T-cell (primary cell): ENCODE data around the gene DGKD. TPM values are rescaled to one million over a fixed set of nuclear protein-coding genes. Genes with fewer than 3 reads are reported as not detected.

Source experiments
- ATAC-seq, 4 experiments: fragments of 200-7000 bp in 3 of 4; fragments of 150-1000 bp in 1 of 4; cut with Tn5 transposase; replicated peaks in 1 of 4; 1 replicate in 3 of 4; 2 replicates in 1 of 4; pipeline ENCODE4 v1.10.0; 2021; ENCODE audit warnings: moderate library complexity in 3 of 4, mild to moderate bottlenecking in 2 of 4, moderate number of reproducible peaks in 1 of 4
- CTCF ChIA-PET, 2 donors: fragments of 300-600 bp; sonication (Branson Sonifier 250); formaldehyde crosslinking; loops; one replicate each; lab custom pipeline; 2022; ENCODE audit warnings: antibody characterized with exemption in 2 of 2; lab: Charles Lee
- POLR2A ChIA-PET, 2 donors: fragments of 300-600 bp; sonication (Branson Sonifier 250); formaldehyde crosslinking; loops; one replicate each; lab custom pipeline; 2022; ENCODE audit warnings: antibody characterized with exemption in 2 of 2; lab: Charles Lee
- DNase-seq, 35 experiments: peaks; one replicate each; pipeline versions ENCODE4 v3.0.0 to v3.0.0-alpha.2; 2013 to 2023
- H3K27ac ChIP-seq: one replicate; pipeline ENCODE4 v1.5.1; 2013; ENCODE audit warnings: low read length
- H3K27me3 ChIP-seq, 2 experiments: replicated peaks in 1 of 2; 1 replicate in 1 of 2; 2 replicates in 1 of 2; pipeline versions ENCODE4 v1.6.1 to v1.7.0; 2013; ENCODE audit warnings: low read length in 1 of 2, mixed read lengths in 1 of 2; ENCODE audit not compliant: control insufficient read depth in 2 of 2, insufficient read depth in 2 of 2; ENCODE audit errors: extremely low read depth in 1 of 2
- H3K36me3 ChIP-seq, 2 donors: 1 replicate in 1 of 2; 2 replicates in 1 of 2; pipeline versions ENCODE4 v1.6.1 to v1.7.0; 2013; ENCODE audit warnings: low read length in 1 of 2; ENCODE audit not compliant: control insufficient read depth in 2 of 2, insufficient read depth in 1 of 2; ENCODE audit errors: extremely low read depth in 1 of 2
- H3K4me1 ChIP-seq, 2 experiments: 1 replicate in 1 of 2; 2 replicates in 1 of 2; pipeline versions ENCODE4 v1.6.1 to v1.7.0; 2013; ENCODE audit warnings: low read length in 2 of 2, mixed read lengths in 1 of 2; ENCODE audit not compliant: insufficient read depth in 2 of 2, control insufficient read depth in 1 of 2; ENCODE audit errors: extremely low read depth in 1 of 2
- H3K4me3 ChIP-seq, 2 donors: 1 replicate in 1 of 2; 2 replicates in 1 of 2; pipeline versions ENCODE4 v1.5.1 to v1.7.0; 2013; ENCODE audit warnings: mild to moderate bottlenecking in 2 of 2, low read length in 1 of 2, moderate library complexity in 1 of 2; ENCODE audit not compliant: control insufficient read depth in 1 of 2; ENCODE audit errors: extremely low read depth in 1 of 2
- H3K9me3 ChIP-seq: 2 replicates; pipeline ENCODE4 v1.7.0; 2013
- H3K27ac Mint-ChIP-seq, 2 donors: one replicate each; pipeline ENCODE4 v1.8.0; 2020 to 2021; ENCODE audit warnings: mild to moderate bottlenecking in 2 of 2, mixed read lengths in 2 of 2
- H3K27me3 Mint-ChIP-seq, 2 donors: one replicate each; pipeline ENCODE4 v1.8.0; 2021 to 2022; ENCODE audit warnings: mixed read lengths in 2 of 2
- H3K36me3 Mint-ChIP-seq: one replicate; pipeline ENCODE4 v1.8.0; 2021; ENCODE audit warnings: mixed read lengths
- H3K4me1 Mint-ChIP-seq, 3 donors: one replicate each; pipeline ENCODE4 v1.8.0; 2020 to 2022; ENCODE audit warnings: mixed read lengths in 3 of 3, mild to moderate bottlenecking in 1 of 3
- H3K4me3 Mint-ChIP-seq, 3 donors: one replicate each; pipeline ENCODE4 v1.8.0; 2020 to 2022; ENCODE audit warnings: mild to moderate bottlenecking in 3 of 3, mixed read lengths in 3 of 3, moderate library complexity in 3 of 3
- H3K9me3 Mint-ChIP-seq, 3 donors: one replicate each; pipeline ENCODE4 v1.8.0; 2020 to 2022; ENCODE audit warnings: mixed read lengths in 3 of 3
- WGBS: methylation state at CpG from one replicate; pipeline ENCODE4 v1.1.5; 2013; ENCODE audit warnings: missing lambda C conversion rate; ENCODE audit not compliant: insufficient coverage; 5-methylcytosine and 5-hydroxymethylcytosine counted together
- total RNA-seq, 35 experiments: library from RNA in 6 of 35; stranded (reverse) in 6 of 35; fragments of 120-200 nt in 1 of 35; gene quantifications; one replicate each; pipeline versions ENCODE4 v1.2.1 to v1.2.4 and lab custom pipeline; 2013 to 2026

Gene DGKD
- total RNA-seq, 5 donors from 2014 or later (not counting 1 experiment from before 2014, with no cell fraction given), result 143 to 254 (median 163) TPM

DNA sequence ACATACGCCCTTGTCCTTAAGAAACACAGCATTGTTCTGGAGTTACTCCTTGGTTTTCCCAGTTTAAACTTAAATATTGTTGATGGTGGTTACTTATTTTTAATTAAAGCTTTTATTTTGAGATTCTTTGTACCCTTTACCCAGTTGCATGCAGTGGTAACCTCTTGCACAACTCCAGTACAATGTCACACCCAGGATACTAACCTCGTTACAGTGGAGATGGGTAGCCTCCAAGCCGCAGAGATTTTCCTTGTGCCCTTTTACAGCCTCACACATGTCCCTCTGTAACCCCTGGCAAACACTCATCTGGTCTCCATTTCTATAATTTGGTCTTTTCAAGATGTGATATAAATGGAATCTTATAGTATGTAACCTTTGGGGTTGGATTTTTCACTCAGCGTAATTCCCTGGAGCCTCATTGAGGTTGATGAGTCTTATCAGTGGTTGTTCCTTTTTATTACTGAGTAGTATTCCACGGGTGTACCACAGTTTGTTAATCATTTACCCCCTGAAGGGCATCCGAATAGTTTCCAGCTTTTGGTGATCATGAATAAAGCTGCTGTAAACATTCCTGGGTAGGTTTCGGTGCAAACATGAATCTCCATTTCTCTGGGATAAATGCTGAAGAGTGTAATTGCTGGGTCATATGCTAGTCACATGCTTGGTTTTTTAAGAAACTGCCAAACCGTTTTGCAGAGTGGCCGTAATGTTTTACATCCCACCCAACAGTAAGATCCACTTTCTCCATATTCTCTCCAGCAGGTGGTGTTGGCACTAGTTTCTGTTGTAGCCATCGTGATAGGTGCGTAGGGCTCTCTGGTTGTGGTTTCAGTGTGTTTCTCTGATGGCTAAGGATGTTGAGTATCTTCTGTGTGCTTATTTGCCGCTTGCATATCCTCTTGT lies 68.6 kb downstream of the DGKD start:
- Histone ChIP-seq H3K4me1 (peaks cover 55 to 80% of the 10 kb centered on the region in 2 experiments), H3K36me3 (peaks cover 0 to 10% of the 10 kb centered on the region in 2 donors), H3K4me3 (peak overlapping the region in 1 of 2 donors; percentile 41), H3K27me3 (no peaks in the 10 kb centered on the region), H3K27ac (peak overlapping the region; percentile 76), H3K9me3 (no peaks in the 10 kb centered on the region)
- DNase-seq (peak in 3 of 35 experiments; percentile 5 to 42 (median 8)), ATAC-seq (no peak)
- CTCF ChIA-PET, result interaction anchor here (0.9 to 2.9 kb wide), 7 partner anchors 12 to 22 kb away, joined by 3 to 21 read pairs (median 5); no protein-coding TSS in a partner anchor
- Mint-ChIP-seq H3K9me3 (peaks cover 0 to 9% (median 0%) of the 10 kb centered on the region in 3 donors), H3K4me3 (peak overlapping the region; percentile 79 to 89 (median 80)), H3K27ac (peak overlapping the region; percentile 98 to 100), H3K4me1 (peaks cover 93 to 99% (median 96%) of the 10 kb centered on the region in 3 donors), H3K36me3 (peaks cover 33% of the 10 kb centered on the region), H3K27me3 (no peaks in the 10 kb centered on the region)
- WGBS, result 71% methylated on average over 4 of the region's 12 CpGs
- POLR2A ChIA-PET, result interaction anchor here in 1 of 2 donors (0.8 kb wide), 1 partner anchor 9 kb away, joined by 4 read pairs; no protein-coding TSS in a partner anchor

DNA sequence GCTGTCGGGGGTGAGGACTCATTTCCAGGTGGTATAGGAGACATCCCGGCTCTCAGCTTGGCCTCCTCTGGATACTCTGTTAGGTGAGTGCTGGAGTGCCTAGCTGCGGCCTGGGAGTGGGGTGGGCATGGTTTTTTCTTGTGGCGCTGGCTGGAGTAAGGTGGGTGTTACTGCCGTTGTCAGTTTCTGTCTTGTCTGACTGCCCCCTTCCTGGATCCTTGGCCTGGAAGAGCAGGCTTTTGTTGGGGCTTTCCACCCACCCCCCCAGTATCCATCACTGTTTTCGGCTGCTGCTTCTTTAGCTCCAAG lies 69.2 kb downstream of the DGKD start:
- CTCF ChIA-PET, result interaction anchor here in 1 of 2 donors (0.9 kb wide), 1 partner anchor 12 kb away, joined by 3 read pairs; no protein-coding TSS in a partner anchor
- Mint-ChIP-seq H3K9me3 (peaks cover 0 to 9% (median 0%) of the 10 kb centered on the region in 3 donors), H3K36me3 (peaks cover 33% of the 10 kb centered on the region), H3K27ac (peak overlapping the region; percentile 98 to 100), H3K27me3 (no peaks in the 10 kb centered on the region), H3K4me1 (peaks cover 93 to 99% (median 96%) of the 10 kb centered on the region in 3 donors), H3K4me3 (peak overlapping the region; percentile 31 to 79 (median 46))
- Histone ChIP-seq H3K4me3 (no peak overlapping the region), H3K27me3 (no peaks in the 10 kb centered on the region), H3K4me1 (peaks cover 48 to 80% of the 10 kb centered on the region in 2 experiments), H3K36me3 (peaks cover 0 to 10% of the 10 kb centered on the region in 2 donors), H3K9me3 (no peaks in the 10 kb centered on the region), H3K27ac (peak overlapping the region; percentile 76)
- DNase-seq (no peak), ATAC-seq (no peak)
- POLR2A ChIA-PET, result interaction anchor here (0.6 to 0.7 kb wide), 3 partner anchors 18 to 610 kb away, joined by 3 read pairs; no protein-coding TSS in a partner anchor
- 89% methylated on average over 1 of the region's 6 CpGs for WGBS

DNA sequence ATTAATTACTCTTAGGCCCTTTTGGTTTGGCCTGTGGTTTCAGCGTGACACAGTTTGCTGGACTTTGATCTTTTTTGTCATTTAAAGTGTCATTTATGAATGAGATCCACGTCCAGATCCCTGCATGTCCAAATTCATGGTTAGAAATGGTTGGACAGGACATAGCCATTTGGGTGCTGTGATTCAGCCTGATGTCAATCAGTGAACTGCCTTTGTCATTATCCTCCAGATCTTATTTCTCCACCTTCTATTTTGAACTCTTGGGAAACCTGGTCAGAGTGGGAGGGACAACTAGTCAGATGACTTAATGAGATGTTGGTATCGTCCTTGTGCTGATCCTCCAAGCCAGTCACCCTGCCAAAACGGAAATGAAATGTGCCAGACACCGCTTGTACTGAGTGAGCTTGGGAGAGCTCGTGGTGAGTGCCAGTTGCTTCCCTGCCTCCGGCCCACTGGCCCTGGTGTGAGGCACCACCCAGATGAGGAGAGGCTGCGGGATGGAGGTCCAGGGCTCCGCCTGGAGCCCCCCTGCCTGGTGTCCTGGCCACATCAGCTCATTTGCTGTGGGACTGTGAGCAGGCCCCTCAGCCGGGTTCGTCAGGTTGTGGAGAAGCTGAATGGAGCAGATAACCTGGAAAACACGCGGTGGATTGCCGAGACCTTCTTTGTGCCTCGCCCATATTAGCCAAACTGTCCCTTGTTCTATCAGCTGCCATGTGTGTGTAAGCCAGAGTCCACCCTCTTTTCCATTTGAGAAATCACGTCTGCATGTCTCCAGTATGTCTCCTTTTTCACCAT lies 70.1 kb downstream of the DGKD start:
- peaks cover 0 to 9% (median 0%) of the 10 kb centered on the region in 3 donors for H3K9me3 Mint-ChIP-seq
- peak overlapping the region; percentile 98 to 100 for H3K27ac Mint-ChIP-seq
- Histone ChIP-seq H3K27ac (peak overlapping the region; percentile 76), H3K27me3 (no peaks in the 10 kb centered on the region), H3K4me1 (peaks cover 45 to 76% of the 10 kb centered on the region in 2 experiments), H3K9me3 (no peaks in the 10 kb centered on the region), H3K4me3 (no peak overlapping the region), H3K36me3 (peaks cover 0 to 10% of the 10 kb centered on the region in 2 donors)
- ATAC-seq (no peak), DNase-seq (peak in 2 of 35 experiments; percentile 1 to 4)
- H3K4me3 Mint-ChIP-seq, result peak overlapping the region in 2 of 3 donors; percentile 31 to 79
- no peaks in the 10 kb centered on the region for H3K27me3 Mint-ChIP-seq
- H3K4me1 Mint-ChIP-seq, result peaks cover 93 to 99% (median 96%) of the 10 kb centered on the region in 3 donors
- POLR2A ChIA-PET, result interaction anchor here (0.6 to 0.7 kb wide), 3 partner anchors 19 to 609 kb away, joined by 3 read pairs; no protein-coding TSS in a partner anchor
- peaks cover 36% of the 10 kb centered on the region for H3K36me3 Mint-ChIP-seq
- CTCF ChIA-PET, result interaction anchor here (0.9 to 2.2 kb wide), 3 partner anchors 12 to 19 kb away, joined by 3 to 7 read pairs (median 6); no protein-coding TSS in a partner anchor
- 97% methylated on average over 13 of the region's 16 CpGs for WGBS

DNA sequence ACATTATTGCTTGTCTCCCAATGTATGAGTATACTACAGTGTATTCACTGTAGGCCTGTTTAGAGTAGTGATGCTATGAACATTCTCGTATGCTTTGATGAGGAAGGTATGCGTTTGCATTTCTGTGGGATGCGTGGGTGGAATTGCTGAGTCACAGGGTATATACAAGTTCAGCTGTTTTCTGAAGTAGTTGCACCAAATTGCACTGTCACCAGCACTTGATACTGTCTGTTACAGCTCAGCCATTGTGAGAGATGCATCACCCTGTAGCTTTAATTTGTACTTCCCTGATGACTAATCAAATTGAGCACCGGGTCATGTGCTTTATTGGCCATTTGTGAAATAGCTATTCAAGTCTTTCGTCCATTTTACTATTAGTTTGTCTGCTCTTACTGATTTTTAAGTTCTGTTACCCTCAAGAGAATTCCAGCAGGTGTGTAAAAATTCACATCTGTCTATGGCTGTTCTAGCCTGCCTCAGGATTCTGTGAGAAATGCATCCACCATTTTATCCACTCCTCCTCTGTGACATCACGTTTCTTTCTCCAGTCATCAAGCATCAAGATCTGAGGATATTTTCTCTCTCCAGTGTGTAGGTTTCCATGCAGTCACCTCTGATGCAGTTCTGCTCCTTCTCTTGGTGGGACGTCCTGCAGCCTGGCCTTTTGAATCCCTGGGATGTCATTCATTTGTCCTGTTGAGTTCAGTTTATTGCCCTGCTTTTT lies 72.5 kb downstream of the DGKD start:
- H3K36me3 ChIP-seq, result peaks cover 0 to 10% of the 10 kb centered on the region in 2 donors

DNA sequence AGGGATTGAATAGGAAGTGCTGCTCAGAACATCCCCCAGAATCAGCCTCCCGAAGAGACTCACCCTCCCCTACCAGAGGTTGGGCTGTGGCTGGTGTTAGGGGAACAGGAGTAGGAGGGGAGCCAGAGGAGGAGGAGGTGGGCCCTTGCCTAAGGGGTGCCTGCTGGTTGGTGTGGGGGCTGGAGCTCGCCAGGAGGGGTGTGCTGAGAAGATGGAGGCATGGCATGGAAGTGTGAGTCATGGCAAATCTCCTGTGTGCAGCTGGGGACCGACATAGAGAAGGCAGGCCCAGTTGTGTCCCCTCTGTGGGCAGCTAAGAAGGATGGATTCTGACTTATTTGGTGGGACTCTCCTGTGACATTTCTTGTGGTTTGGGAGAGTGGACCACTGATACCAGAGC lies 73.7 kb downstream of the DGKD start:
- H3K27ac ChIP-seq, result no peak overlapping the region
- Mint-ChIP-seq H3K4me1 (peaks cover 84 to 94% (median 85%) of the 10 kb centered on the region in 3 donors), H3K4me3 (peak overlapping the region in 1 of 3 donors; percentile 42), H3K27me3 (no peaks in the 10 kb centered on the region), H3K9me3 (peaks cover 0 to 9% (median 0%) of the 10 kb centered on the region in 3 donors), H3K27ac (peak overlapping the region; percentile 66 to 75), H3K36me3 (peaks cover 43% of the 10 kb centered on the region)
- ATAC-seq, result no peak
- peak in 1 of 35 experiments; percentile 8 for DNase-seq
- no peaks in the 10 kb centered on the region for H3K27me3 ChIP-seq
- POLR2A ChIA-PET, result no interaction called here
- CTCF ChIA-PET, result no interaction called here
- no peaks in the 10 kb centered on the region for H3K9me3 ChIP-seq
- WGBS, result 85% methylated on average over 2 of the region's 3 CpGs
- no peak overlapping the region for H3K4me3 ChIP-seq
- H3K36me3 ChIP-seq, result peaks cover 0 to 10% of the 10 kb centered on the region in 2 donors
- peaks cover 11 to 47% of the 10 kb centered on the region in 2 experiments for H3K4me1 ChIP-seq

More for the DNA sequence above, 72.5 kb downstream of the DGKD start:
- Histone ChIP-seq H3K27ac (no peak overlapping the region), H3K4me3 (no peak overlapping the region), H3K27me3 (no peaks in the 10 kb centered on the region), H3K9me3 (no peaks in the 10 kb centered on the region), H3K4me1 (peaks cover 23 to 60% of the 10 kb centered on the region in 2 experiments)
- peak overlapping the region; percentile 67 to 75 for H3K27ac Mint-ChIP-seq
- WGBS, result 78% methylated on average over 4 of the region's 7 CpGs
- peaks cover 0 to 9% (median 0%) of the 10 kb centered on the region in 3 donors for H3K9me3 Mint-ChIP-seq
- ChIA-PET CTCF (interaction anchor here (0.5 to 1.9 kb wide), 5 partner anchors 10 to 24 kb away, joined by 4 to 6 read pairs (median 4); no protein-coding TSS in a partner anchor), POLR2A (interaction anchor here (0.6 kb wide), 2 partner anchors 98 to 787 kb away, joined by 3 read pairs; no protein-coding TSS in a partner anchor)
- peaks cover 90 to 99% (median 93%) of the 10 kb centered on the region in 3 donors for H3K4me1 Mint-ChIP-seq
- no peak for DNase-seq
- peaks cover 45% of the 10 kb centered on the region for H3K36me3 Mint-ChIP-seq
- H3K4me3 Mint-ChIP-seq, result peak overlapping the region in 1 of 3 donors; percentile 40
- no peaks in the 10 kb centered on the region for H3K27me3 Mint-ChIP-seq
- ATAC-seq, result no peak
